NCI-H446 (cell line): ENCODE measurements around the gene CFD.

Experiments used
- DNase-seq, 2 experiments: peaks; one replicate each; lab custom pipeline; 2025; lab: John Stamatoyannopoulos, UW

Gene CFD

DNA sequence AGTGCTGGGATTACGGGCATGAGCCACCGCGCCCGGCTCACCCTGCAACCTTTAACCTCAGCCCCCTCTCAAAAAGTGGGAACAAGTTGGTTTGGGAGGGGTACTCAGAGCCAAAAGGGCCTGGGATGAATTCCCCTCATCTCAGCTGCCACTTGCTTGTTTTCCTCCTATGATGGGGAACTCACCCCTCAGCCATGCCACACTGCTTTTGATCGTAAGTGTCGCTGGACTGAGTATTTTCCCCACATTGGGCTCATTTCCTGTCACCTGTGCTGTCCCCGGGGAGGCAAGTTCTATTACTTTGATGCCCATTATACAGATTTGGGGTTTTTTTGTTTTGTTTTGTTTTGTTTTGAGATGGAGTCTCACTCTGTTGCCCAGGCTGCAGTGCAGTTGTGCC is 47.0 kb downstream of the CFD start:
- no peak for DNase-seq

DNA sequence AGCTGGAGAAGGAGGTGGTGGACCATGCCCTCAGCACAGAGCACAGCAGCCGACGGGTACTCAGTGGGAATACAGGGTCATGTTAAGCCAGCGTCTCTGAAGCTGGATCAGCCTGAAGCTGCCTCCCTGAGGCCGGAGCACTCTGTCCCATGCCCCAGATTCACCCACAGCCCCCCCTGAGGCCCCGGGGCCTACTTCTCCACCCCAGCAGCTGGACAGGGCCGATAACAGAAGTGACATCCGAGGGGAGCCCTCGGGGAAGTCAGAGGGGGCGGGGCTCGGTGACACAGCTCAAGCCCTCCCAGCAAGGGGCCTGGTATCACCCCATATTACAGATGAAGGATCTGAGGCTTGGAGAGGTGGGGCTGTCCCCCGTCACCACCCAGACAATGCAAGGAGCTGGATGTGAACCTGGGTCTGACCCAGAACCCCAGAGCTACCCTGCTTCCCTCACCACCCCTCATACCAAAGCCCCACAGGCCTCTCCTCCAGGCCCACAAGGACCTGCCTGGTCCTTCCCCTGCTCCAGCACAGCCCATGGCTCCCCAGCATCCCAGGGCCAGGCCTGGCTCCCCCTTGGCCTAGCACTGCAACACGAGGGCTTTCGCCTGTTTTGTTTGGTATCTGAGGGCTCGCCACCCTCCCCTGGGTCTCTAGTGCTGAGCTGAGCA is 47.9 kb downstream of the CFD start:
- no peak for DNase-seq

DNA sequence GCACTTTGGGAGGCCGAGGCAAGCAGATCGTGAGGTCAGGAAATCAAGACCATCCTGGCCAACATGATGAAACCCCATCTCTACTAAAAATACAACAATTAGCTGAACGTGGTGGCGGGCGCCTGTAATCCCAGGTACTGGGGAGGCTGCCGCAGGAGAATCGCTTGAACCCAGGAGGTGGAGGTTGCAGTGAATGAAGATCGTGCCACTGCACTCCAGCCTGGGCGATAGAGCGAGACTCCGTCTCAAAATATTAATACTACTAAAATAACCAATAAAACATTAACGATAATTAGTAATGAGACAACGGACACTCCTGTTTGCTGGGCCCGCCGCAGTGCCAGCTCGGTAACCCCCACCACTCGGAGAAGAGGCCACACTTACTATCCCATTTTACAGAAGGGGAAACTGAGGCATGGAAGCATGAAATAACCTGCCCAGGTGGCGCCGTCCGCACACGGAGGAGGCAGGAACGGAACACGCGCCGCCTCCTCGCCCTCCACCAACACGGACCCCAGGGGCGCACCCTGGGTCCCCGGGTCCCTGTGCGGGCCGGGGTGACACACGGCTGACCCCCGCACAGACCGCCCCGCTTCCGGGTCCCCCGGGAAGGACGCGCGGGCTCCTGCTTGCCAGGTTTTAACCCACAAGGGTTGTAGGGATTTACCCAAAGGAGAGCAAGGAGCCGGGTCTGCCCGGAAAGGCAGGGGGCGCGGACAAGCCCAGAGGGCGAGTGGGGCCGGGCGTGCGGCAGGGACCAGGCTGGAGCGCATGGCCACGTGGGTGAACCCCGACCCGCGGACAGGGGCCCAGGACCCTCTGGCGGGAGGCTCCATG is 52.0 kb downstream of the CFD start:
- DNase-seq = no peak

DNA sequence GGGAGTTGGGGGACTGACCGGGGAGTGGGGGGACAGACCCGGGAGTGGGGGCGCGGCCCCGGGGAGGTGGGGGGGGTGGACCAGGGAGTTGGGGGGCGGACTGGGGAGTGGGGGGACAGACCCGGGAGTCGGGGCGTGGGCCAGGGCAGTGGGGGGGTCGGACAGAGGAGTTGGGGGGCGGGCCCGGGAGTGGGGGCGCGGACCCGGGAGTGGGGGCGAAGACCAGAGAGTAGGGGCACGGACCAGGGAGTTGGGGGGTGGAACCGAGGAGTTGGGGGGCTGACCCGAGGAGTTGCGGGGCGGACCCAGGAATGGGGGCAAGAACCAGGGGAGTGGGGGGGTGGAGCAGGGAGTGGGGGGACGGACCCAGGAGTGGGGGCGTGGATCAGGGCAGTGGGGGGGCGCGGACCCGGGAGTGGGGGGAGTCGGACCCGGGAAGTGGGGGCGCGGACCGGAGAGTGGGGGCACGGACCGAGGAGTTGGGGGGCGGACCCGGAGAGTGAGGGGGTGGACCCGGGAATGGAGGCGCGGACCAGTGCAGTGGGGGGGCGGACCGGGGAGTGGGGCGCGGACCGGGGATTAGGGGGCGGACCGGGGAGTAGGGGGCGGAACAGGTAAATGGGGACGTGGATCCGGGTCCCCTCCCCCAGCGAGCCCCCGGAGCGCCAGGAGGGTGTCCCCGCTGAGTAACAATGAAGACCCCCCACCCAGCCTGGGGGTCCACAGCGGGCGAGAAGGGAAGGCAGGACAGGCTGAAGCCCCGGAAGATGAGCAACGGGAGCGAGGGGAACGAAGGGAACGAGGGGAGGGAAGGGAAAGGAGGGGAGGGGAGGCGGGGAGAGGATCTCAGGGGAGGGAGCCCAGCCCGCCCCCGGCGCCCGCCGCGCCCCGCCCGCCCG is 53.0 kb downstream of the CFD start:
- DNase-seq = no peak
